ENCODE results near the gene DDRGK1. TPM values are rescaled to one million over a fixed set of nuclear protein-coding genes. Genes with fewer than 3 reads are reported as not detected.

Gene DDRGK1
- total and polyA plus RNA-seq, 4 donors: 40.5 to 81.0 (median 46.1) TPM

DNA sequence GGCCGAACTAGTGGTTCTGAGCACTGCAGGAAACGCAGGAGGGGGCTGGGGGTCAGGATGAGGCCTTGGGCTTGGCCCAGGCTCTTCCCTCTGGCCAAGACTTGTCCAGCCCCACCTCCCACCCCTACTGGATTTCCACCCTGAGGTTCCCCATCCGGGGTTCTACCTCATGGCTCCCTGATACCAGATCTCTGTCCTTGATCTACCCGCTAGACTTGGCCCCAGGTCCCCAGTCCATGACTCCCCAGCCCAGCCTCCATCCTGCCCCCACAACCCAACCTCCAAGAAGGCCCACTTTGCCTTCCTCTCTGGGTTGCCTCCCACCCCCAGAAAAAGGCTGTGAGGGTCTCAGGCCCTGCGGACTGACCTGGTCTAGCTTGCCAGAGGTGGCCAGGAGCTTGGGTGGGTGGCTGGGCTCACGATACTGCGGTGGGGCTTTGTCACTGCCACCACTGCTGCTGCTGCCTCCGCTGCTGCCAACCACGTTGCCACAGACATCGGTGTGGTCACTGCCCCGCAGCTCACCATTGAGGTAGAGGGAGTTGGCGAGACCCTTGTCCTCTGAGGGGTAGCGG is 38.1 kb downstream of the DDRGK1 start:
- no peak overlapping the region for H3K4me3 ChIP-seq (ENCODE audit: low read length in 2 of 2)
- WGBS, 2 donors: 94 to 96% methylated on average over 13 of the region's 13 CpGs
- no peak overlapping the region for H3K27ac ChIP-seq (ENCODE audit: low read depth in 1 of 2, low read length in 2 of 2)
- no peak for ATAC-seq (ENCODE audit: low FRiP score)
- intact Hi-C loops (cut with DNase I): no loop called here
- no peaks in the 10 kb centered on the region for H3K27me3 ChIP-seq (ENCODE audit: control insufficient read depth in 1 of 2, insufficient read depth in 2 of 2, low read length in 1 of 2)
- H3K4me1 ChIP-seq (ENCODE audit: control insufficient read depth in 1 of 2, insufficient read depth in 2 of 2, low read length in 2 of 2): no peaks in the 10 kb centered on the region
- peak; percentile 43 to 58 for DNase-seq
- H3K36me3 ChIP-seq (ENCODE audit: control insufficient read depth in 1 of 2, insufficient read depth in 2 of 2, low read length in 1 of 2): no peaks in the 10 kb centered on the region
- no peaks in the 10 kb centered on the region for H3K9me3 ChIP-seq (ENCODE audit: control insufficient read depth, low read length)

DNA sequence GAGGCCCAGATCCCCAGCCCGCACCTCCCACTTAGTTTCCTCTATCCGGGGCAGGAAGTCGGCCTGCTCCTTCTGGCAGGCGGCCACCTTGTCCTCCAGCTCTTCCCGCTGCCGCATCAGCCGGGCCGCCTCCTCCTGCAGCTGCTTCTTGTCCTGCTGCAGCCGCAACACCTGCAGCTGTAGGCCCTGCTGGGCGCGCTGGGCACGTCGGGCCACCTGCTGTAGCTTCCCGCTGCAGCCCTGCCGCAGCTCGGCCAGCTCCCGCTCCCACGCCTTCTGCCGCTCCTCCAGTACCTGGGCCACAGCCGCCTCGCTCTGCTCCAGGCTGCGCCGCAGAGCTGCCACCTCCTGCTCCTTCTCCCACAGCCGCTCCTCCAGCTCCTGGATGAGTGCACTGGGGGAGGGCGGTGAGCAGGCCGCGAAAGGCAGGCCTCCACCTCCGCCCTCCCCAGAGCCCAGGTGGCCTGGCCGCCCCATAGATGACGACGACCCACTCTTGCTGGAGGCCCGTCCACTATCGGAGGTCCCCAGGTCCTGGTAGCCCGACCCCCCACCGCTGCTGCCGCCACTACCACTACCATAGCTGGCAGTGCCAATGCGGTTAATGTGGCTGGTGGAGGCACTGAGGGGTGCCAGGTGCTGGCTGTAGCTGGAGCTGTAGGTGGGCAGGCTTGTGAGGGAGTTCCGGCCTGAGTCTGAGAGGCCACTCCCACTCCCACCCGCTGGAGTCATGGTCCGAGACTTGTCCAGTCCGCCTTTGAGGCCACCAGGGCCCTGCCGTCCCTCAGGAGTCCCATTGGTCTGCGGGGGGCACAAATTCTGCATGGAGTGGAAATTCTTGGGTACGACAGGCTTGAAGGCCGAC is 38.8 kb downstream of the DDRGK1 start:
- 90 to 92% methylated on average over 44 to 45 of the region's 45 CpGs for WGBS, 2 donors
- H3K4me3 ChIP-seq (ENCODE audit: low read length in 2 of 2): no peak overlapping the region

DNA sequence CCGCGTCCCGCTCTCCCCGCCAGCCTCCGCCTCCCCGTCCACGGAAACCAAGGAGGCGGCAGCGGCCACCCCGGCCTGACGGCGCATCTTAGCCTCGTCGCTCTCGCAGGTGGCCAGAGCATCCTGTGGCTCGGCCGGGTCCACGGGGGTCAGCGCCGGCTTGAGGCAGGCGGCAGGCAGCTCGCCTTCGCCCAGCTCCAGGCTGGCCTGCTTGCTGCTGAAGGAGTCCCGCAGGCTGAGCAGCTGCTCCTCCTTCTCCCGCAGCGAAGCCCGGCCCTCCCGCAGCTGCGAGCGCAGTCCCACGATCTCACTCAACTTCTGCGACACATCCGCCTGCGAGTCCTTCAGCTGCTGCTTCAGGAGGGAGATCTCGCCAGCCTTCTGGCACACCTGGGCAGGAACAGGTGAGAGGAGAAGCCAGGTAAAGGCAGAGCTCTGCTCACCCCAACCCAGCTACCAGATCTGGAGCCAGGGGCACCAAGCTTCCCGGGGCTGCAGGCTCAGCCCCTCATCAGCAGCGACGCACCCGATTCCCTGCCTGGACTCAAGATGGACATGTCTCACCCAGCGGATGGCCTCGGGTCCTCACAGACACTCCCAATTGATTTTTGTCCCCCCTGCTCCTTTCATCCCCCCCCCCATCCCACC is 39.6 kb downstream of the DDRGK1 start:
- no peak overlapping the region for H3K4me3 ChIP-seq (ENCODE audit: low read length in 2 of 2)

More for the DNA sequence above, 38.8 kb downstream of the DDRGK1 start:
- Histone ChIP-seq H3K27ac (ENCODE audit: low read depth in 1 of 2, low read length in 2 of 2) (no peak overlapping the region), H3K4me1 (ENCODE audit: control insufficient read depth in 1 of 2, insufficient read depth in 2 of 2, low read length in 2 of 2) (no peaks in the 10 kb centered on the region), H3K9me3 (ENCODE audit: control insufficient read depth, low read length) (no peaks in the 10 kb centered on the region), H3K27me3 (ENCODE audit: control insufficient read depth in 1 of 2, insufficient read depth in 2 of 2, low read length in 1 of 2) (no peaks in the 10 kb centered on the region), H3K36me3 (ENCODE audit: control insufficient read depth in 1 of 2, insufficient read depth in 2 of 2, low read length in 1 of 2) (no peaks in the 10 kb centered on the region)
- intact Hi-C loops (cut with DNase I): no loop called here
- ATAC-seq (ENCODE audit: low FRiP score): no peak
- peak; percentile 68 to 75 for DNase-seq

DNA sequence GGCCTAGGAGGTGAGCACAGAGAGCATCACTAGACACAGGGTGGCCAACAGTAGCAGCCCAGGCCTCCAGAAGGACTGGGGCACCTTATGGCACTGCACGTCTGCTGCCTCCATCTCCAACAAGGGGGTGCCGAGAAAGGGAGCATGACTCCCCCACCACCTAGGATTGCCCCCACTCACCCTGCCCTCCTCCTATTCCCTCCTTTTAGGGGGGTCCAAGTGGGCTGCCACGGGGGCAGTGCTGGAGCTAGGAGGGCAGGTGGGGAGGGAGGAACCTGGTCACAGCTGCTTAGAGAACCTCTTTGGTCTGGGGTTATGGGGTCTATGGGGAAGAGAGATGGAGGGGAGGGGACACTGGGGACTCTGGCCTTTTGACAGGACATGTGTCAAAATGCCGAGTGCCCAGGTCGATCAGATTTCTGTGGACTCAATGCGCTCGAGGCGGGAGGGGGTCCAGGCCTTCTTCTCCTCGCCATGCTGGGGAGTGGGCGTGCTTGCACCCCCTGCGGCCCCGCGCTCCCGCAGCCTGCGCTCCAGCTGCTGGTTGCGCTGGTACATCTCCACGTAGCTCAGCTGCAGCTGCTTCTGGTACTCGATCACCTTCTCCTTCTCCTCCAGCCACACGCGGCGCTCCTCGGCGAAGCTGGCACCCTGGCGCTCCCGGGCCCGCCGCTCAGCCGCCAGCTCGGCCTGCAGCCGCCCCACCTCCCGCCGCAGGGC is 40.3 kb downstream of the DDRGK1 start:
- intact Hi-C loops (cut with DNase I): no loop called here
- Histone ChIP-seq H3K4me3 (ENCODE audit: low read length in 2 of 2) (no peak overlapping the region), H3K4me1 (ENCODE audit: control insufficient read depth in 1 of 2, insufficient read depth in 2 of 2, low read length in 2 of 2) (no peaks in the 10 kb centered on the region), H3K9me3 (ENCODE audit: control insufficient read depth, low read length) (no peaks in the 10 kb centered on the region), H3K27me3 (ENCODE audit: control insufficient read depth in 1 of 2, insufficient read depth in 2 of 2, low read length in 1 of 2) (no peaks in the 10 kb centered on the region), H3K36me3 (ENCODE audit: control insufficient read depth in 1 of 2, insufficient read depth in 2 of 2, low read length in 1 of 2) (no peaks in the 10 kb centered on the region), H3K27ac (ENCODE audit: low read depth in 1 of 2, low read length in 2 of 2) (no peak overlapping the region)
- 85 to 87% methylated on average over 31 to 32 of the region's 32 CpGs for WGBS, 2 donors
- ATAC-seq (ENCODE audit: low FRiP score): no peak
- DNase-seq: peak in 1 of 2 donors; percentile 61

More for the DNA sequence above, 39.6 kb downstream of the DDRGK1 start:
- Histone ChIP-seq H3K36me3 (ENCODE audit: control insufficient read depth in 1 of 2, insufficient read depth in 2 of 2, low read length in 1 of 2) (no peaks in the 10 kb centered on the region), H3K27me3 (ENCODE audit: control insufficient read depth in 1 of 2, insufficient read depth in 2 of 2, low read length in 1 of 2) (no peaks in the 10 kb centered on the region), H3K27ac (ENCODE audit: low read depth in 1 of 2, low read length in 2 of 2) (no peak overlapping the region), H3K9me3 (ENCODE audit: control insufficient read depth, low read length) (no peaks in the 10 kb centered on the region), H3K4me1 (ENCODE audit: control insufficient read depth in 1 of 2, insufficient read depth in 2 of 2, low read length in 2 of 2) (no peaks in the 10 kb centered on the region)
- intact Hi-C loops (cut with DNase I): no loop called here
- ATAC-seq (ENCODE audit: low FRiP score) (no peak), DNase-seq (peak; percentile 47 to 62)
- WGBS, 2 donors: 86% methylated on average over 39 to 41 of the region's 41 CpGs

DNA sequence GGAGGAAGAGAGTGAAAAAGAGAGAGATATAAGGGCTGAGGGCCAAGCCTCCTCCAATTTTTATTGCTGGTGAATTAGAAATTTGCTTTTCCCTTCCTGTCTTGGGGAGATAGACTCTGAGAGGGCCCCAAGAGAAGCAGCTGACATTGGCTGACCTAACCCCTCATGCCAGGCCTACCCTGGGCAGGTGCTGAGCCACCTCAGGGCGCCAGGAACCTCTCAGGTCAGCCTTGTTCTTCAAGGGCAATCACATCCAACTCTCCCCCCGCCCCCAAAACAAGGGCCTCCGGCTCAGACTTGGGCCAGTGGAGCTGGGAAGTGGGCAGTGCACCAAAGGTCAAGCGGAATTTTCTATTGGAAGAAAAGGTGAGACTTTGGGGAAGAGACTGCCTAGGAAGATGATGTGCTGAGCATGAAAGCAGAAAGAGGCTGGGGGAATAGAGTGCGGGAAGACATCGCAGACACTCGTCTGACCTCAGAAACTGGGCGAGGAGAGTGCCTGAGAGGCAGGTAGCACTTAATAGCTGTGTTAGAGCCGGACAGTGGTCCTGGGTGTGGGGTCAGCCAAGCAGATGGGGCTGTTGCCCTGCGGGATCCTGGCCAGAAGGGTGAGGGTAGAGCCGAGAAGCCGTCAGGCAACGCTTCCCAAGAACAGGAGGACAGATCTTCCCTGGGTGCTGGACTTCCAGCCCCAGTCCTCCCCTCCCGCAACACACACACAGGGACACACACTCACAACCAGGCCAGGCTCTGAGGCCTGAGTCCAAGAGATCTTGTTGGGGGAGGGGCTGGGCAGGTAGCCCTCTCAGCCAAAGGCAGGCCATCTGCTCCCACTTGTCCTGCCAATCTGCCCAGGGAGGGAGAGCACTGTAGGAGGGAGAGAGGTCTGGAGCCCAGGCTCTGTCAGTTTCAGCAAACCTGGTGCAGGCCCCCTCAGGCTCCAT is 41.1 kb downstream of the DDRGK1 start:
- no peak for ATAC-seq (ENCODE audit: low FRiP score)
- intact Hi-C loops (cut with DNase I): no loop called here

DNA sequence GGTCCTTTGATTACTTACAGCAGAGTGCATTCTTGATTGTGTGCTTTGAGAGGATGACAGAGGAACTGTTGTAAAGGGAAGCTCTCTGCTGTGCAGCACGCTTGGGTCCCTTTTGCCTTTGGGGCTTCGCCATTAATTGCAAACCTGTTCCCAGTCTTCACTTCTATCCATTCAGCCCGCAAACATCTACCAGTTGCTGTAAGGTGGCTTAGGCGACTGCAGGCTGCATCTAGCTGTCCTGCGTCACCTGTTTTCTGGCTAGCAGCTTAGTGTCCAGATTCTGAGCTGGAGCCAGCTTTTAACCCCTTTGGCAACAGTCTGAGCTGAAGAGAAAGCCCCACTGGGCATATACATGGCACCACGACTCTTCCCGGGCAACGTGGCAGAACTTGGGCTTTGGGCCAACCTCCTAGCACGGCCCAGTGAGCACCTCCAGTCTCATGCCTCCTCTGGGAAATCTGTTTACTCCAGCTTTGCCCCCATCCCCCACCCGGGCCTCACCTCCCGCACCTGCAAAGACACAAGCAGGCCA is 42.3 kb downstream of the DDRGK1 start:
- no peak overlapping the region for H3K4me3 ChIP-seq (ENCODE audit: low read length in 2 of 2)
- H3K27me3 ChIP-seq (ENCODE audit: control insufficient read depth in 1 of 2, insufficient read depth in 2 of 2, low read length in 1 of 2): no peaks in the 10 kb centered on the region
- ATAC-seq (ENCODE audit: low FRiP score) (no peak), DNase-seq (peak in 1 of 2 donors; percentile 64)
- no peak overlapping the region for H3K27ac ChIP-seq (ENCODE audit: low read depth in 1 of 2, low read length in 2 of 2)
- no peaks in the 10 kb centered on the region for H3K9me3 ChIP-seq (ENCODE audit: control insufficient read depth, low read length)
- 46 to 48% methylated on average over 11 of the region's 11 CpGs for WGBS, 2 donors
- intact Hi-C loops (cut with DNase I): no loop called here
- no peaks in the 10 kb centered on the region for H3K36me3 ChIP-seq (ENCODE audit: control insufficient read depth in 1 of 2, insufficient read depth in 2 of 2, low read length in 1 of 2)
- H3K4me1 ChIP-seq (ENCODE audit: control insufficient read depth in 1 of 2, insufficient read depth in 2 of 2, low read length in 2 of 2): no peaks in the 10 kb centered on the region

More for the DNA sequence above, 41.1 kb downstream of the DDRGK1 start:
- peak in 1 of 2 donors; percentile 69 for DNase-seq
- no peaks in the 10 kb centered on the region for H3K36me3 ChIP-seq (ENCODE audit: control insufficient read depth in 1 of 2, insufficient read depth in 2 of 2, low read length in 1 of 2)
- no peak overlapping the region for H3K27ac ChIP-seq (ENCODE audit: low read depth in 1 of 2, low read length in 2 of 2)
- H3K27me3 ChIP-seq (ENCODE audit: control insufficient read depth in 1 of 2, insufficient read depth in 2 of 2, low read length in 1 of 2): no peaks in the 10 kb centered on the region
- 85 to 87% methylated on average over 14 of the region's 14 CpGs for WGBS, 2 donors
- H3K4me1 ChIP-seq (ENCODE audit: control insufficient read depth in 1 of 2, insufficient read depth in 2 of 2, low read length in 2 of 2): no peaks in the 10 kb centered on the region
- no peaks in the 10 kb centered on the region for H3K9me3 ChIP-seq (ENCODE audit: control insufficient read depth, low read length)
- no peak overlapping the region for H3K4me3 ChIP-seq (ENCODE audit: low read length in 2 of 2)

- Histone ChIP-seq H3K4me1 (ENCODE audit: control insufficient read depth in 1 of 2, insufficient read depth in 2 of 2, low read length in 2 of 2) (no peaks in the 10 kb centered on the region), H3K9me3 (ENCODE audit: control insufficient read depth, low read length) (no peaks in the 10 kb centered on the region), H3K27me3 (ENCODE audit: control insufficient read depth in 1 of 2, insufficient read depth in 2 of 2, low read length in 1 of 2) (no peaks in the 10 kb centered on the region), H3K4me3 (ENCODE audit: low read length in 2 of 2) (no peak overlapping the region), H3K36me3 (ENCODE audit: control insufficient read depth in 1 of 2, insufficient read depth in 2 of 2, low read length in 1 of 2) (no peaks in the 10 kb centered on the region), H3K27ac (ENCODE audit: low read depth in 1 of 2, low read length in 2 of 2) (no peak overlapping the region)
- no peak for ATAC-seq (ENCODE audit: low FRiP score)
- intact Hi-C loops (cut with DNase I): no loop called here
- 69 to 70% methylated on average over 5 of the region's 5 CpGs for WGBS, 2 donors
- peak in 1 of 2 donors; percentile 31 for DNase-seq
These were observed 43.0 kb downstream of the DDRGK1 start for GRCh38 chr20:3161316-3162079.
